ENCODE results near the gene SOX6.

Gene SOX6

GRCh38 chr11:16364254-16364653, 7.9 kb upstream of the SOX6 start:
- no peak for DNase-seq (ENCODE audit: low spot score)

GRCh38 chr11:16363706-16364105, 7.4 kb upstream of the SOX6 start:
- no peak for DNase-seq (ENCODE audit: low spot score)

- DNase-seq (ENCODE audit: low spot score): no peak
Measured at GRCh38 chr11:16361108-16361865, 4.9 kb upstream of the SOX6 start.

- no peak for DNase-seq (ENCODE audit: low spot score)
Measured at GRCh38 chr11:16359369-16359768, 3.0 kb upstream of the SOX6 start.

- no peak for DNase-seq (ENCODE audit: low spot score)
Measured at GRCh38 chr11:16358726-16359125, 2.4 kb upstream of the SOX6 start.

GRCh38 chr11:16357775-16358174, 1.4 kb upstream of the SOX6 start:
- DNase-seq (ENCODE audit: low spot score): no peak

- DNase-seq (ENCODE audit: low spot score): no peak
Measured at GRCh38 chr11:16356761-16357393, 531 bp upstream of the SOX6 start.

GRCh38 chr11:16352707-16353106, 3.6 kb downstream of the SOX6 start:
- no peak for DNase-seq (ENCODE audit: low spot score)

- no peak for DNase-seq (ENCODE audit: low spot score)
Measured at GRCh38 chr11:16350125-16350524, 6.2 kb downstream of the SOX6 start.

- DNase-seq (ENCODE audit: low spot score): no peak
Measured at GRCh38 chr11:16347928-16348685, 8.2 kb downstream of the SOX6 start.

GRCh38 chr11:16346975-16347374, 9.4 kb downstream of the SOX6 start:
- DNase-seq (ENCODE audit: low spot score): no peak

- no peak for DNase-seq (ENCODE audit: low spot score)
Measured at GRCh38 chr11:16341853-16342252, 14.5 kb downstream of the SOX6 start.

GRCh38 chr11:16338393-16338792, 18.0 kb downstream of the SOX6 start:
- DNase-seq (ENCODE audit: low spot score): no peak

- DNase-seq (ENCODE audit: low spot score): no peak
Measured at GRCh38 chr11:16337421-16338213, 18.7 kb downstream of the SOX6 start.

- no peak for DNase-seq (ENCODE audit: low spot score)
Measured at GRCh38 chr11:16336721-16337120, 19.6 kb downstream of the SOX6 start.

- DNase-seq (ENCODE audit: low spot score): no peak
Measured at GRCh38 chr11:16336204-16336603, 20.1 kb downstream of the SOX6 start.

- DNase-seq (ENCODE audit: low spot score): no peak
Measured at GRCh38 chr11:16335236-16335962, 20.9 kb downstream of the SOX6 start.

GRCh38 chr11:16326679-16327297, 29.6 kb downstream of the SOX6 start:
- no peak for DNase-seq (ENCODE audit: low spot score)

GRCh38 chr11:16322190-16322589, 34.2 kb downstream of the SOX6 start:
- DNase-seq (ENCODE audit: low spot score): no peak

GRCh38 chr11:16321148-16321547, 35.2 kb downstream of the SOX6 start:
- DNase-seq (ENCODE audit: low spot score): no peak

GRCh38 chr11:16318320-16318719, 38.0 kb downstream of the SOX6 start:
- no peak for DNase-seq (ENCODE audit: low spot score)

All from CD4-positive, alpha-beta T cell treated with Interleukin-2 at 100 ng/mL for 4 hours (primary cell).